Karpas-422 (cell line): ENCODE results near the gene NUP188. TPM values are rescaled to one million over a fixed set of nuclear protein-coding genes. Genes with fewer than 3 reads are reported as not detected.

Experiments used
- DNase-seq: peaks from one replicate; pipeline ENCODE4 v3.0.0-alpha.2; 2015
- H2AFZ ChIP-seq: fragments of 200-600 bp; sonication (generic); 2 replicates; pipeline ENCODE4 v1.6.1; 2014; ENCODE audit warnings: antibody characterized with exemption, low read length, mixed read lengths
- H3K27ac ChIP-seq: fragments of 200-600 bp; sonication (generic); 2 replicates; pipeline ENCODE4 v1.5.1; 2014; ENCODE audit warnings: mild to moderate bottlenecking, low read length, moderate library complexity
- H3K27me3 ChIP-seq: fragments of 200-600 bp; sonication (generic); 2 replicates; pipeline ENCODE4 v1.6.1; 2014; ENCODE audit warnings: low read length, mixed read lengths
- H3K36me3 ChIP-seq: fragments of 200-600 bp; sonication (generic); 2 replicates; pipeline ENCODE4 v1.6.1; 2014; ENCODE audit warnings: low read length, mixed read lengths; ENCODE audit not compliant: insufficient read depth
- H3K4me1 ChIP-seq: fragments of 200-600 bp; sonication (generic); 2 replicates; pipeline ENCODE4 v1.6.1; 2014; ENCODE audit warnings: mild to moderate bottlenecking, low read length, mixed read lengths
- H3K4me2 ChIP-seq: fragments of 200-600 bp; sonication (generic); 2 replicates; pipeline ENCODE4 v1.6.1; 2014; ENCODE audit warnings: low read length, low read depth, mild to moderate bottlenecking; ENCODE audit not compliant: poor library complexity, severe bottlenecking
- H3K4me3 ChIP-seq: fragments of 200-600 bp; sonication (generic); 2 replicates; pipeline ENCODE4 v1.5.1; 2014; ENCODE audit warnings: mild to moderate bottlenecking, antibody characterized with exemption, low read length, mixed read lengths
- H3K79me2 ChIP-seq: fragments of 200-600 bp; sonication (generic); 2 replicates; pipeline ENCODE4 v1.6.1; 2014; ENCODE audit warnings: mild to moderate bottlenecking, low read length, mixed read lengths
- H3K9ac ChIP-seq: fragments of 200-600 bp; sonication (generic); 2 replicates; pipeline ENCODE4 v1.6.0; 2014; ENCODE audit warnings: low read length
- H3K9me2 ChIP-seq: fragments of 200-600 bp; sonication (generic), shearing (Covaris generic); replicated peaks from 2 replicates; pipeline ENCODE4 v1.6.0; 2014; ENCODE audit warnings: mild to moderate bottlenecking, low read length, moderate library complexity; ENCODE audit not compliant: insufficient read depth
- H3K9me3 ChIP-seq: fragments of 300-700, 200-600 bp; sonication (generic); 2 replicates; pipeline ENCODE4 v1.6.1; 2014; ENCODE audit warnings: low read length, mixed read lengths
- H4K20me1 ChIP-seq: fragments of 200-600 bp; sonication (generic); 2 replicates; pipeline ENCODE4 v1.6.1; 2014; ENCODE audit warnings: mild to moderate bottlenecking, antibody characterized with exemption, low read length, low read depth; ENCODE audit not compliant: insufficient read depth
- total RNA-seq: library from RNA; depleted of rRNA; stranded (reverse); fragments of >200 nt; shearing (Covaris generic); gene quantifications from 2 replicates; pipeline ENCODE4 v1.2.3, GENCODE V29; 2014; ENCODE audit warnings: low replicate concordance; rRNA removed

The NUP188 gene
- total RNA-seq, 1 experiment from 2014 or later: 32.1 TPM

DNA sequence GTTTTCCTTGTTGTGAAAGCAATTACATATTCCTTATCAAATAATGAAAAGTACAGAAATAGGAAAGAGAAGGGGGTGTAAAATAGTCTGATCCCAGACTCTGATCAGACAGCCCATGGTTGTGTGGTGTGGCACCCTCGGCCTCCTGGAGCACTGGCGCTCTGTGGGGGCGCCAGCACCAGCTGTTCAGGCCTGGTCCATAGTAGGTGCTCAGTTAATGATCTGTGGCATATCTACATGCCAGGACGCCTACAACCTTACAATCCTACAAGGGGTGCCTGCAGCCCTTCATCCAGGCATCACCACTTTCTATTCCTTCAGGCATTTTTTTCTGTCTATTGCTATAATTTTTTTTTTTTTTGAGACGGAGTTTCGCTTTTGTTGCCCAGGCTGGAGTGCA is 105.5 kb downstream of the NUP188 start:
- Histone ChIP-seq H3K36me3 (peaks cover 4% of the 10 kb centered on the region; the same call in 1 of the 2 replicates), H2AFZ (no peak overlapping the region), H3K9me2 (no peaks in the 10 kb centered on the region), H3K9me3 (no peaks in the 10 kb centered on the region), H3K27me3 (no peaks in the 10 kb centered on the region), H4K20me1 (no peaks in the 10 kb centered on the region), H3K79me2 (no peaks in the 10 kb centered on the region), H3K4me1 (no peaks in the 10 kb centered on the region), H3K9ac (no peak overlapping the region), H3K4me3 (no peak overlapping the region), H3K27ac (no peak overlapping the region), H3K4me2 (no peak overlapping the region)
- no peak for DNase-seq

DNA sequence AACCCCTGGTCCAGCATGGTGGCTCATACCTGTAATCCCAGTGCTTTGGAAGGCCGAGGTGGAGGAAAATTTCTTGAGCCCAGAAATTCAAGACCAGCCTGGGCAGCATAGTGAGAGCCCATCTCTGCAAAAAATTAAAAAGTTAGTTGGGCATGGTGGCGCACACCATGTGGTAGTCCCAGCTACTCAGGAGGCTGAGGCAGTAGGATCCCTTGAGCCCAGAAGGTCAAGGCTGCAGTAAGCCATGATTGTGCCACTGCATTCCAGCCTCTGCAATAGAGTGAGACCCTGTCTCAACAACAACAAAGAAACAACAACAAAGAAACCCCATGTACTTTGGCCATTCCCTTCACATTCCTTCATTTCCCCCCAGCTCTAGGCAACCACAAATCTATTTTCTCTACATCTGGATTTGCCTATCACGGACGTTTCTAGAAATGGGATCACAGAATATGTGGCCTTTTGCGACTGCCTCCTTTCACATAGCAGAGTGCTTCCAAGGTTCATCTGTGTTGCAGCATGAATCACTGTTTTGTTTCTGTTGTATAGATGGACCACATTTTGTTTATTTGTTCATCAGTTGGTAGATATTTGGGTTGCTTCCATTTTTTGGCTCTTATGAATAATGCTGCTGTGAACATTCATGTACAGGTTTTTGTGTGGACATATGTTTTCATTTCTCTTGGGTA is 106.8 kb downstream of the NUP188 start:
- Histone ChIP-seq H3K27me3 (no peaks in the 10 kb centered on the region), H3K9ac (no peak overlapping the region), H3K4me1 (no peaks in the 10 kb centered on the region), H3K9me3 (no peaks in the 10 kb centered on the region), H3K4me2 (no peak overlapping the region), H2AFZ (no peak overlapping the region), H3K9me2 (no peaks in the 10 kb centered on the region), H3K36me3 (peaks cover 4% of the 10 kb centered on the region; the same call in 1 of the 2 replicates), H3K4me3 (no peak overlapping the region), H3K27ac (no peak overlapping the region), H4K20me1 (no peaks in the 10 kb centered on the region), H3K79me2 (no peaks in the 10 kb centered on the region)
- no peak for DNase-seq

Other genes starting within 250 kb of the NUP188 start
- 0.04 TPM in 1 of 2 replicates, not detected in the other for gene PKN3, start 245.2 kb upstream of the NUP188 start, total RNA-seq
- gene ZDHHC12, start 223.6 kb upstream of the NUP188 start, total RNA-seq: 29.3 and 47.6 TPM in 2 replicates
- 25.4 and 25.6 TPM in 2 replicates for gene ZER1, start 175.8 kb upstream of the NUP188 start, total RNA-seq
- gene TBC1D13, start 160.4 kb upstream of the NUP188 start, total RNA-seq: 6.7 and 9.5 TPM in 2 replicates
- 17.6 and 60.4 TPM in 2 replicates for gene ENDOG, start 129.2 kb upstream of the NUP188 start, total RNA-seq
- gene SPOUT1, start 117.9 kb upstream of the NUP188 start, total RNA-seq: 28.6 and 42.5 TPM in 2 replicates
- 26.8 and 31.3 TPM in 2 replicates for gene KYAT1, start 65.7 kb upstream of the NUP188 start, total RNA-seq
- gene LRRC8A, start 65.6 kb upstream of the NUP188 start, total RNA-seq: 6.3 and 7.8 TPM in 2 replicates
- not detected in 2 replicates for gene PHYHD1, start 26.7 kb upstream of the NUP188 start, total RNA-seq
- 6.1 and 10.7 TPM in 2 replicates for gene DOLK, start 96 bp upstream of the NUP188 start, total RNA-seq
- gene SH3GLB2, start 80.6 kb downstream of the NUP188 start, total RNA-seq: 42.1 and 76.3 TPM in 2 replicates
- gene MIGA2, start 88.9 kb downstream of the NUP188 start, total RNA-seq: 10.2 and 26.4 TPM in 2 replicates
- 6.7 and 9.1 TPM in 2 replicates for gene DOLPP1, start 133.4 kb downstream of the NUP188 start, total RNA-seq
- gene CRAT, start 163.1 kb downstream of the NUP188 start, total RNA-seq: not detected in 2 replicates
- gene PTPA, start 163.7 kb downstream of the NUP188 start, total RNA-seq: 62.7 and 98.6 TPM in 2 replicates
- 0.48 and 2.3 TPM in 2 replicates for gene IER5L, start 230.6 kb downstream of the NUP188 start, total RNA-seq